GM23338 (cell line): ENCODE results near the gene CUX1. TPM values are rescaled to one million over a fixed set of nuclear protein-coding genes. Genes with fewer than 3 reads are reported as not detected.

ENCODE experiments used
- ATAC-seq: fragments of 200-7000 bp; cut with Tn5 transposase; 3 replicates; pipeline ENCODE4 v1.9.1; 2020
- DNase-seq: peaks from one replicate; pipeline ENCODE4 v3.0.0-alpha.2; 2015; ENCODE audit warnings: low spot score
- H2AFZ ChIP-seq: fragments of 200-600 bp; sonication (generic); 2 replicates; pipeline ENCODE4 v1.8.0; 2016; ENCODE audit warnings: antibody characterized with exemption, mild to moderate bottlenecking, moderate library complexity
- H3F3A ChIP-seq: fragments of 200-600 bp; sonication (generic); replicated peaks from 2 replicates; pipeline ENCODE4 v1.8.0; 2017; ENCODE audit warnings: antibody characterized with exemption, mixed run types, low read depth
- H3K27ac ChIP-seq: fragments of 200-600 bp; sonication (generic); 2 replicates; pipeline ENCODE4 v1.6.1; 2016; ENCODE audit warnings: low read depth
- H3K27me3 ChIP-seq: fragments of 200-600 bp; sonication (generic); 2 replicates; pipeline ENCODE4 v1.8.0; 2016; ENCODE audit warnings: mild to moderate bottlenecking, mixed run types, moderate library complexity; ENCODE audit not compliant: insufficient read depth
- H3K36me3 ChIP-seq: fragments of 200-600 bp; sonication (generic); 2 replicates; pipeline ENCODE4 v1.8.0; 2016; ENCODE audit warnings: mild to moderate bottlenecking; ENCODE audit not compliant: insufficient read depth
- H3K4me1 ChIP-seq: fragments of 200-600 bp; sonication (generic); 2 replicates; pipeline ENCODE4 v1.8.0; 2016; ENCODE audit warnings: mild to moderate bottlenecking, moderate library complexity; ENCODE audit not compliant: insufficient read depth
- H3K4me2 ChIP-seq: fragments of 200-600 bp; sonication (generic); 2 replicates; pipeline ENCODE4 v1.7.1; 2017; ENCODE audit warnings: mixed run types
- H3K4me3 ChIP-seq: fragments of 200-600 bp; sonication (generic); 2 replicates; pipeline ENCODE4 v1.6.1; 2016; ENCODE audit warnings: mixed run types
- H3K79me2 ChIP-seq: fragments of 200-600 bp; sonication (generic); replicated peaks from 2 replicates; pipeline ENCODE4 v1.8.0; 2017; ENCODE audit warnings: mild to moderate bottlenecking; ENCODE audit not compliant: insufficient read depth
- H3K9me2 ChIP-seq: fragments of 200-600 bp; sonication (generic); 2 replicates; pipeline ENCODE4 v1.8.0; 2017; ENCODE audit not compliant: insufficient read depth
- H4K20me1 ChIP-seq: fragments of 200-600 bp; sonication (generic); replicated peaks from 2 replicates; pipeline ENCODE4 v1.8.0; 2017; ENCODE audit warnings: mild to moderate bottlenecking; ENCODE audit not compliant: insufficient read depth
- H3K27ac Mint-ChIP-seq: 2 replicates; pipeline ENCODE4 v1.8.0; 2020; ENCODE audit warnings: inconsistent platforms, mild to moderate bottlenecking, moderate library complexity, mixed read lengths
- H3K27me3 Mint-ChIP-seq: 3 replicates; pipeline ENCODE4 v1.8.0; 2022; ENCODE audit warnings: low read depth, mild to moderate bottlenecking, moderate library complexity, mixed read lengths, inconsistent platforms; ENCODE audit not compliant: insufficient read depth, poor library complexity
- H3K36me3 Mint-ChIP-seq: 3 replicates; pipeline ENCODE4 v1.8.0; 2021; ENCODE audit warnings: low read depth, mild to moderate bottlenecking, inconsistent platforms, moderate library complexity, mixed read lengths
- H3K4me1 Mint-ChIP-seq: 3 replicates; pipeline ENCODE4 v1.8.0; 2020; ENCODE audit warnings: mild to moderate bottlenecking, inconsistent platforms, mixed read lengths
- H3K4me3 Mint-ChIP-seq: 3 replicates; pipeline ENCODE4 v1.8.0; 2021; ENCODE audit warnings: moderate library complexity, mild to moderate bottlenecking, inconsistent platforms, mixed read lengths
- H3K9me3 Mint-ChIP-seq: 3 replicates; pipeline ENCODE4 v1.8.0; 2020; ENCODE audit warnings: moderate library complexity, mild to moderate bottlenecking, inconsistent platforms, mixed read lengths
- CREB1 ChIP-seq: fragments of 250-450 bp; sonication (Bioruptor Pico); IDR thresholded peaks from 2 replicates; pipeline ENCODE4 v1.5.0; 2020; ENCODE audit warnings: low read depth, mild to moderate bottlenecking, moderate library complexity
- CTCF ChIP-seq, 2 experiments: fragments of 200-600 bp in 1 of 2; sonication (generic) in 1 of 2; conservative IDR thresholded peaks; 2 replicates each; pipeline versions ENCODE4 v1.5.1 to v1.6.1; 2016 to 2017; ENCODE audit warnings: antibody characterized with exemption in 2 of 2, low read depth in 2 of 2, mild to moderate bottlenecking in 2 of 2, moderate library complexity in 1 of 2
- EZH2 ChIP-seq: fragments of 200-600 bp; sonication (generic); IDR thresholded peaks from one replicate; pipeline ENCODE4 v1.8.0; 2017; ENCODE audit warnings: antibody characterized with exemption, mild to moderate bottlenecking, low read depth; ENCODE audit not compliant: unreplicated experiment
- EZH2phosphoT487 ChIP-seq: fragments of 200-600 bp; sonication (generic); IDR thresholded peaks from one replicate; pipeline ENCODE4 v1.8.1; 2018; ENCODE audit warnings: antibody characterized with exemption; ENCODE audit not compliant: unreplicated experiment
- JUNB ChIP-seq: IDR thresholded peaks from one replicate; pipeline ENCODE4 v1.6.1; 2016; ENCODE audit warnings: antibody characterized with exemption; ENCODE audit not compliant: unreplicated experiment
- NANOG ChIP-seq: IDR thresholded peaks from 2 replicates; pipeline ENCODE4 v1.6.1; 2016; ENCODE audit warnings: antibody characterized with exemption, borderline replicate concordance
- POLR2AphosphoS5 ChIP-seq: IDR thresholded peaks from 2 replicates; pipeline ENCODE4 v1.6.1; 2016; ENCODE audit warnings: antibody characterized with exemption, low read depth
- REST ChIP-seq: IDR thresholded peaks from one replicate; pipeline ENCODE4 v1.6.1; 2018; ENCODE audit warnings: antibody characterized with exemption; ENCODE audit not compliant: unreplicated experiment
- STAT1 ChIP-seq: IDR thresholded peaks from one replicate; pipeline ENCODE4 v1.6.1; 2016; ENCODE audit warnings: antibody characterized with exemption; ENCODE audit not compliant: unreplicated experiment
- ZNF114 ChIP-seq: fragments of 250-450 bp; sonication (Bioruptor Pico); IDR thresholded peaks from 2 replicates; pipeline ENCODE4 v1.5.0; 2020; ENCODE audit warnings: mild to moderate bottlenecking, moderate library complexity
- ZNF331 ChIP-seq: fragments of 250-450 bp; sonication (Bioruptor Pico); IDR thresholded peaks from 2 replicates; pipeline ENCODE4 v1.5.0; 2020; ENCODE audit warnings: low read depth, mild to moderate bottlenecking, moderate library complexity
- polyA plus RNA-seq: library from polyadenylated mRNA; unstranded; fragments of >200 nt; fragmentation: Nextera tagmentation; extraction: Ambion mirVana; gene quantifications from 2 replicates; pipeline ENCODE4 v1.2.1, GENCODE V29; 2016
- total RNA-seq: library from RNA; depleted of rRNA; stranded (reverse); fragments of >200 nt; shearing (Covaris generic); gene quantifications from 2 replicates; pipeline ENCODE4 v1.2.3, GENCODE V29; 2014
- TF ChIP-seq, protein P1 (sequence below): IDR thresholded peaks from 2 replicates; pipeline ENCODE4 v1.6.1; 2016; ENCODE audit warnings: antibody characterized with exemption
- TF ChIP-seq, protein P2 (sequence below): fragments of 250-450 bp; sonication (Bioruptor Pico); IDR thresholded peaks from 2 replicates; pipeline ENCODE4 v1.5.0; 2020; ENCODE audit warnings: mild to moderate bottlenecking, moderate library complexity

The CUX1 gene
- total and polyA plus RNA-seq, 2 experiments from 2014 or later = 49.9 to 64.0 TPM

GRCh38 chr7:101848208-101848951, 31.0 kb downstream of the CUX1 start:
- H3K9me3 Mint-ChIP-seq = peaks cover 31% of the 10 kb centered on the region
- ATAC-seq = no peak

More at GRCh38 chr7:101848208-101848951, 31.0 kb downstream of the CUX1 start:
- Histone ChIP-seq H4K20me1 (peaks cover 58% of the 10 kb centered on the region), H3K9me2 (no peaks in the 10 kb centered on the region), H3K36me3 (no peaks in the 10 kb centered on the region), H2AFZ (no peak overlapping the region), H3K4me1 (peaks cover 26% of the 10 kb centered on the region), H3K79me2 (peaks cover 98% of the 10 kb centered on the region), H3K27ac (no peak overlapping the region), H3K27me3 (no peaks in the 10 kb centered on the region), H3F3A (no peaks in the 10 kb centered on the region), H3K4me3 (no peak overlapping the region), H3K4me2 (no peak overlapping the region)
- no peak for TF ChIP-seq EZH2
- TF ChIP-seq EZH2phosphoT487 = no peak
- TF ChIP-seq ZNF114 = no peak
- TF ChIP-seq STAT1 = no peak
- no peak for TF ChIP-seq NANOG
- TF ChIP-seq POLR2AphosphoS5 = no peak
- TF ChIP-seq, protein P1, sequence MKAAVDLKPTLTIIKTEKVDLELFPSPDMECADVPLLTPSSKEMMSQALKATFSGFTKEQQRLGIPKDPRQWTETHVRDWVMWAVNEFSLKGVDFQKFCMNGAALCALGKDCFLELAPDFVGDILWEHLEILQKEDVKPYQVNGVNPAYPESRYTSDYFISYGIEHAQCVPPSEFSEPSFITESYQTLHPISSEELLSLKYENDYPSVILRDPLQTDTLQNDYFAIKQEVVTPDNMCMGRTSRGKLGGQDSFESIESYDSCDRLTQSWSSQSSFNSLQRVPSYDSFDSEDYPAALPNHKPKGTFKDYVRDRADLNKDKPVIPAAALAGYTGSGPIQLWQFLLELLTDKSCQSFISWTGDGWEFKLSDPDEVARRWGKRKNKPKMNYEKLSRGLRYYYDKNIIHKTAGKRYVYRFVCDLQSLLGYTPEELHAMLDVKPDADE = no peak
- TF ChIP-seq CTCF (conservative IDR thresholded peaks at IDR 0.05; ENCODE audit: low read depth in 2 of 2) = no peak
- TF ChIP-seq, protein P2, sequence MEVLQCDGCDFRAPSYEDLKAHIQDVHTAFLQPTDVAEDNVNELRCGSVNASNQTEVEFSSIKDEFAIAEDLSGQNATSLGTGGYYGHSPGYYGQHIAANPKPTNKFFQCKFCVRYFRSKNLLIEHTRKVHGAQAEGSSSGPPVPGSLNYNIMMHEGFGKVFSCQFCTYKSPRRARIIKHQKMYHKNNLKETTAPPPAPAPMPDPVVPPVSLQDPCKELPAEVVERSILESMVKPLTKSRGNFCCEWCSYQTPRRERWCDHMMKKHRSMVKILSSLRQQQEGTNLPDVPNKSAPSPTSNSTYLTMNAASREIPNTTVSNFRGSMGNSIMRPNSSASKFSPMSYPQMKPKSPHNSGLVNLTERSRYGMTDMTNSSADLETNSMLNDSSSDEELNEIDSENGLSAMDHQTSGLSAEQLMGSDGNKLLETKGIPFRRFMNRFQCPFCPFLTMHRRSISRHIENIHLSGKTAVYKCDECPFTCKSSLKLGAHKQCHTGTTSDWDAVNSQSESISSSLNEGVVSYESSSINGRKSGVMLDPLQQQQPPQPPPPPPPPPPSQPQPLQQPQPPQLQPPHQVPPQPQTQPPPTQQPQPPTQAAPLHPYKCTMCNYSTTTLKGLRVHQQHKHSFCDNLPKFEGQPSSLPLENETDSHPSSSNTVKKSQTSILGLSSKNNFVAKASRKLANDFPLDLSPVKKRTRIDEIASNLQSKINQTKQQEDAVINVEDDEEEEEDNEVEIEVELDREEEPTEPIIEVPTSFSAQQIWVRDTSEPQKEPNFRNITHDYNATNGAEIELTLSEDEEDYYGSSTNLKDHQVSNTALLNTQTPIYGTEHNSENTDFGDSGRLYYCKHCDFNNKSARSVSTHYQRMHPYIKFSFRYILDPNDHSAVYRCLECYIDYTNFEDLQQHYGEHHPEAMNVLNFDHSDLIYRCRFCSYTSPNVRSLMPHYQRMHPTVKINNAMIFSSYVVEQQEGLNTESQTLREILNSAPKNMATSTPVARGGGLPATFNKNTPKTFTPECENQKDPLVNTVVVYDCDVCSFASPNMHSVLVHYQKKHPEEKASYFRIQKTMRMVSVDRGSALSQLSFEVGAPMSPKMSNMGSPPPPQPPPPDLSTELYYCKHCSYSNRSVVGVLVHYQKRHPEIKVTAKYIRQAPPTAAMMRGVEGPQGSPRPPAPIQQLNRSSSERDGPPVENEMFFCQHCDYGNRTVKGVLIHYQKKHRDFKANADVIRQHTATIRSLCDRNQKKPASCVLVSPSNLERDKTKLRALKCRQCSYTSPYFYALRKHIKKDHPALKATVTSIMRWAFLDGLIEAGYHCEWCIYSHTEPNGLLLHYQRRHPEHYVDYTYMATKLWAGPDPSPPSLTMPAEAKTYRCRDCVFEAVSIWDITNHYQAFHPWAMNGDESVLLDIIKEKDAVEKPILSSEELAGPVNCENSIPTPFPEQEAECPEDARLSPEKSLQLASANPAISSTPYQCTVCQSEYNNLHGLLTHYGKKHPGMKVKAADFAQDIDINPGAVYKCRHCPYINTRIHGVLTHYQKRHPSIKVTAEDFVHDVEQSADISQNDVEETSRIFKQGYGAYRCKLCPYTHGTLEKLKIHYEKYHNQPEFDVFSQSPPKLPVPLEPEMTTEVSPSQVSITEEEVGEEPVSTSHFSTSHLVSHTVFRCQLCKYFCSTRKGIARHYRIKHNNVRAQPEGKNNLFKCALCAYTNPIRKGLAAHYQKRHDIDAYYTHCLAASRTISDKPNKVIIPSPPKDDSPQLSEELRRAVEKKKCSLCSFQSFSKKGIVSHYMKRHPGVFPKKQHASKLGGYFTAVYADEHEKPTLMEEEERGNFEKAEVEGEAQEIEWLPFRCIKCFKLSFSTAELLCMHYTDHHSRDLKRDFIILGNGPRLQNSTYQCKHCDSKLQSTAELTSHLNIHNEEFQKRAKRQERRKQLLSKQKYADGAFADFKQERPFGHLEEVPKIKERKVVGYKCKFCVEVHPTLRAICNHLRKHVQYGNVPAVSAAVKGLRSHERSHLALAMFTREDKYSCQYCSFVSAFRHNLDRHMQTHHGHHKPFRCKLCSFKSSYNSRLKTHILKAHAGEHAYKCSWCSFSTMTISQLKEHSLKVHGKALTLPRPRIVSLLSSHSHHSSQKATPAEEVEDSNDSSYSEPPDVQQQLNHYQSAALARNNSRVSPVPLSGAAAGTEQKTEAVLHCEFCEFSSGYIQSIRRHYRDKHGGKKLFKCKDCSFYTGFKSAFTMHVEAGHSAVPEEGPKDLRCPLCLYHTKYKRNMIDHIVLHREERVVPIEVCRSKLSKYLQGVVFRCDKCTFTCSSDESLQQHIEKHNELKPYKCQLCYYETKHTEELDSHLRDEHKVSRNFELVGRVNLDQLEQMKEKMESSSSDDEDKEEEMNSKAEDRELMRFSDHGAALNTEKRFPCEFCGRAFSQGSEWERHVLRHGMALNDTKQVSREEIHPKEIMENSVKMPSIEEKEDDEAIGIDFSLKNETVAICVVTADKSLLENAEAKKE = no peak
- TF ChIP-seq ZNF331 (CRISPR knock-in tag) = no peak
- no peak for TF ChIP-seq JUNB
- TF ChIP-seq REST = no peak
- no peak for TF ChIP-seq CREB1
- Mint-ChIP-seq H3K4me3 (no peak overlapping the region), H3K36me3 (peaks cover 35% of the 10 kb centered on the region), H3K27ac (no peak overlapping the region), H3K4me1 (peaks cover 27% of the 10 kb centered on the region), H3K27me3 (peaks cover 5% of the 10 kb centered on the region)
- no peak for DNase-seq
